ENCODE results near the gene KCNQ4. TPM values are rescaled to one million over a fixed set of nuclear protein-coding genes. Genes with fewer than 3 reads are reported as not detected.

The KCNQ4 gene
- total and polyA plus RNA-seq, 10 of the 15 experiments (the other 5 are each of a cell fraction or from before 2014, with no cell fraction given), result 0.04 to 0.18 (median 0.08) TPM; not detected in 2

- TF ChIP-seq SIX5 (IDR thresholded peaks at IDR 0.05; ENCODE audit: low read depth, low read length, severe bottlenecking), result no peak
Measured at GRCh38 chr1:40838980-40839942, 55.7 kb downstream of the KCNQ4 start (continued).

DNA sequence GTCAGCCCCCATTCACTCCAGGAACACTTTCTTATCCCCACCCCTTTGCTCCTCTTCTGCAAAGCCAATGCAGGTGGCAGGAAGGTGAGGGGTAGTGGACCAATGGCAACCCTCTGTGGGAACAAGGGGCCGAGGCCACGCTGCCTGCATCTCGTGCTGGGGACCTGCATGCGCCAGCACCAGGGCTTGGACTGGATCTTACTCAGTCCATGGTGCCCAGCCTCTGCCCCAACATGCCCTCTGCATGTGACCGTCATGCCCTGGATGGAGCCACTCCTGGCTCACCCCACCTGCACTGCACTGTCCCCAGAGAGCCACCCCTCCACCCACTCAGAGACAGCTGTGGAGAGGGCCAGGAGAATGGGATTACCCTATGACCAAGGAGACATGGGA is 56.4 kb downstream of the KCNQ4 start:
- no TSS peak for BruUV-seq (replicated peaks)
- CTCF ChIA-PET, result interaction anchor here (1.7 kb wide), 1 partner anchor 9 kb away, joined by 6 read pairs; no protein-coding TSS in a partner anchor

More for the DNA sequence above, 56.4 kb downstream of the KCNQ4 start:
- no peak for TF ChIP-seq ATF2 (IDR thresholded peaks at IDR 0.05; ENCODE audit: low read length)
- no peak for ATAC-seq
- ChIA-PET POLR2A (no interaction called here), RAD21 (ENCODE audit: unreplicated experiment) (no interaction called here), SMC1A (ENCODE audit: uncharacterized antibody, unreplicated experiment) (interaction anchor here (0.6 kb wide), 1 partner anchor 58 kb away, joined by 3 read pairs; no protein-coding TSS in a partner anchor)
- Histone ChIP-seq H3K9me3 (replicated peaks; ENCODE audit: control insufficient read depth, insufficient read depth, low read length) (no peaks in the 10 kb centered on the region; the same call in 2 of the 3 replicates), H3K4me1 (ENCODE audit: control insufficient read depth, insufficient read depth, low read length) (0 out of 2 replicates have a peak, but pooled peaks cover 4% of the 10 kb centered on the region), H3K27me3 (replicated peaks in 1 of 2; ENCODE audit: control insufficient read depth in 2 of 2, insufficient read depth in 2 of 2, low read length in 1 of 2) (no peaks in the 10 kb centered on the region), H3K36me3 (ENCODE audit: control insufficient read depth in 2 of 2, insufficient read depth in 2 of 2, low read length in 1 of 2) (no peaks in the 10 kb centered on the region), H4K20me1 (ENCODE audit: control insufficient read depth, insufficient read depth) (no peaks in the 10 kb centered on the region), H3K27ac (ENCODE audit: control insufficient read depth, insufficient read depth) (no peak overlapping the region), H2AFZ (ENCODE audit: control insufficient read depth, low read depth, low read length) (no peak overlapping the region), H3K4me2 (ENCODE audit: control insufficient read depth, insufficient read depth) (no peak overlapping the region), H3K4me3 (no peak overlapping the region), H3K9ac (ENCODE audit: control insufficient read depth, insufficient read depth, low read length) (no peak overlapping the region), H3K79me2 (ENCODE audit: control insufficient read depth, insufficient read depth, low read length) (no peaks in the 10 kb centered on the region)
- in situ Hi-C loops (cut with MboI) (no loop called here), intact Hi-C loops (cut with micrococcal nuclease; ENCODE audit: unreplicated experiment) (no loop called here)
- no peak for DNase-seq (ENCODE audit: low read depth, low spot score)
- no peak for FAIRE-seq
- WGBS (ENCODE audit: insufficient coverage, insufficient replicate concordance, low lambda C conversion rate, missing lambda C conversion rate), result 59% methylated on average over 5 of the region's 5 CpGs

All from GM12878 (cell line).